ENCODE measurements around the gene RBBP8NL.

- TF ChIP-seq ZBTB33 (IDR thresholded peaks at IDR 0.05) (no peak), CTCF (IDR thresholded peaks at IDR 0.05; ENCODE audit: low read depth, low read length, missing input control) (no peak), TAF1 (conservative IDR thresholded peaks at IDR 0.05) (no peak), EGR1 (IDR thresholded peaks at IDR 0.05; ENCODE audit: low read depth in 2 of 2) (no peak), REST (IDR thresholded peaks at IDR 0.05) (no peak), RAD21 (IDR thresholded peaks at IDR 0.05) (no peak), JUND (IDR thresholded peaks at IDR 0.05) (no peak), HNF4G (IDR thresholded peaks at IDR 0.05) (no peak), RXRA (IDR thresholded peaks at IDR 0.05) (no peak), SP1 (IDR thresholded peaks at IDR 0.05) (no peak)
Observed at GRCh38 chr20:62441987-62442539, 14.7 kb upstream of the RBBP8NL start.
